ENCODE measurements around the gene ABI3.
"Not testable (repeated sequence)": the region's sequence is repeated elsewhere in the genome, so short reads cannot be mapped to it uniquely, and the experiment has no call there.

The ABI3 gene

GRCh38 chr17:49180998-49181635 is 29.4 kb upstream of the ABI3 start:
- TF ChIP-seq EZH2phosphoT487 (conservative IDR thresholded peaks at IDR 0.05; ENCODE audit: low read length) = no peak
- TF ChIP-seq, protein P1, sequence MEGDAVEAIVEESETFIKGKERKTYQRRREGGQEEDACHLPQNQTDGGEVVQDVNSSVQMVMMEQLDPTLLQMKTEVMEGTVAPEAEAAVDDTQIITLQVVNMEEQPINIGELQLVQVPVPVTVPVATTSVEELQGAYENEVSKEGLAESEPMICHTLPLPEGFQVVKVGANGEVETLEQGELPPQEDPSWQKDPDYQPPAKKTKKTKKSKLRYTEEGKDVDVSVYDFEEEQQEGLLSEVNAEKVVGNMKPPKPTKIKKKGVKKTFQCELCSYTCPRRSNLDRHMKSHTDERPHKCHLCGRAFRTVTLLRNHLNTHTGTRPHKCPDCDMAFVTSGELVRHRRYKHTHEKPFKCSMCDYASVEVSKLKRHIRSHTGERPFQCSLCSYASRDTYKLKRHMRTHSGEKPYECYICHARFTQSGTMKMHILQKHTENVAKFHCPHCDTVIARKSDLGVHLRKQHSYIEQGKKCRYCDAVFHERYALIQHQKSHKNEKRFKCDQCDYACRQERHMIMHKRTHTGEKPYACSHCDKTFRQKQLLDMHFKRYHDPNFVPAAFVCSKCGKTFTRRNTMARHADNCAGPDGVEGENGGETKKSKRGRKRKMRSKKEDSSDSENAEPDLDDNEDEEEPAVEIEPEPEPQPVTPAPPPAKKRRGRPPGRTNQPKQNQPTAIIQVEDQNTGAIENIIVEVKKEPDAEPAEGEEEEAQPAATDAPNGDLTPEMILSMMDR (IDR thresholded peaks at IDR 0.05; ENCODE audit: insufficient read depth, low read length, poor library complexity, severe bottlenecking) = no peak
- no peaks in the 10 kb centered on the region for H3K79me2 ChIP-seq (ENCODE audit: insufficient read depth, low read length)
- H3K9ac ChIP-seq (ENCODE audit: low read length) = no peak overlapping the region
- no peak overlapping the region for H3K27ac ChIP-seq (ENCODE audit: low read depth, low read length)
- H3K36me3 ChIP-seq (ENCODE audit: low read length) = no peaks in the 10 kb centered on the region
- H3K4me2 ChIP-seq (ENCODE audit: low read depth, low read length, poor library complexity, severe bottlenecking) = no peak overlapping the region
- H2AFZ ChIP-seq (ENCODE audit: low read depth, low read length, severe bottlenecking) = no peak overlapping the region
- no peak overlapping the region for H3K4me3 ChIP-seq (ENCODE audit: insufficient read depth, low read length, poor library complexity, severe bottlenecking)
- H4K20me1 ChIP-seq (ENCODE audit: low read depth, low read length) = no peaks in the 10 kb centered on the region
- H3K9me2 ChIP-seq (replicated peaks; ENCODE audit: insufficient read depth, low read length) = no peaks in the 10 kb centered on the region
- no peaks in the 10 kb centered on the region for H3K27me3 ChIP-seq (ENCODE audit: low read length)
- peaks cover 13% of the 10 kb centered on the region; the same call in 1 of the 2 replicates for H3K9me3 ChIP-seq (ENCODE audit: insufficient read depth, low read length)
- H3F3A ChIP-seq (ENCODE audit: insufficient read depth) = no peaks in the 10 kb centered on the region

DNA sequence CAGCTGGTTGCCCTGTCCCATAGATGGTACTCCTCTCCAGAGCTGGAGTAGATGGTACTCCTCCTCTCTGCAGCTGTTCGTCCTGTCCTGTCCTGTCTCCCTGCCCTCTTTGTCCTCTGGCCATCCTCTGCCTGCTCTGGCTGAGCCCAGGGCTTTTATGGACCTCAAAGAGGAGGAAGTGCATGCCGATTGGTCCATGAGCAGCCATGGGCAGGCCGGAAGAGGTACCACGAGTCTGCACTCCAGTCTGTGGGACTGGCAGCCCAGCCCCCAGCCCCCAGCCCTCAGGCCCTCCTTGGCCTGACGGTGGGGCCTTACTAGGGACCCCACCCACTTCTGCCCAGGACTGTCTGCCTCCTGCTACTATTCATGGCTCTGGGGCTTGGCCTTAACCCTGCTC is 27.2 kb upstream of the ABI3 start:
- Histone ChIP-seq H4K20me1 (ENCODE audit: low read depth, low read length) (no peaks in the 10 kb centered on the region), H3K27me3 (ENCODE audit: low read length) (no peaks in the 10 kb centered on the region), H3K36me3 (ENCODE audit: low read length) (no peaks in the 10 kb centered on the region), H3K4me3 (ENCODE audit: insufficient read depth, low read length, poor library complexity, severe bottlenecking) (no peak overlapping the region), H3F3A (ENCODE audit: insufficient read depth) (no peaks in the 10 kb centered on the region), H3K9me2 (replicated peaks; ENCODE audit: insufficient read depth, low read length) (no peaks in the 10 kb centered on the region), H3K27ac (ENCODE audit: low read depth, low read length) (no peak overlapping the region), H3K9me3 (ENCODE audit: insufficient read depth, low read length) (peaks cover 13% of the 10 kb centered on the region; the same call in 1 of the 2 replicates), H3K4me2 (ENCODE audit: low read depth, low read length, poor library complexity, severe bottlenecking) (no peak overlapping the region), H3K79me2 (ENCODE audit: insufficient read depth, low read length) (no peaks in the 10 kb centered on the region), H2AFZ (ENCODE audit: low read depth, low read length, severe bottlenecking) (no peak overlapping the region), H3K9ac (ENCODE audit: low read length) (no peak overlapping the region)
- no peak for TF ChIP-seq EZH2phosphoT487 (conservative IDR thresholded peaks at IDR 0.05; ENCODE audit: low read length)
- TF ChIP-seq, protein P1 (IDR thresholded peaks at IDR 0.05; ENCODE audit: insufficient read depth, low read length, poor library complexity, severe bottlenecking) = no peak

- no peak overlapping the region for H3K27ac ChIP-seq (ENCODE audit: low read depth, low read length)
- H3K4me3 ChIP-seq (ENCODE audit: insufficient read depth, low read length, poor library complexity, severe bottlenecking) = no peak overlapping the region
- no peaks in the 10 kb centered on the region for H3K79me2 ChIP-seq (ENCODE audit: insufficient read depth, low read length)
- no peaks in the 10 kb centered on the region for H3K27me3 ChIP-seq (ENCODE audit: low read length)
- H4K20me1 ChIP-seq (ENCODE audit: low read depth, low read length) = no peaks in the 10 kb centered on the region
- H3K9me2 ChIP-seq (replicated peaks; ENCODE audit: insufficient read depth, low read length) = no peaks in the 10 kb centered on the region
- no peak overlapping the region for H3K4me2 ChIP-seq (ENCODE audit: low read depth, low read length, poor library complexity, severe bottlenecking)
- H3F3A ChIP-seq (ENCODE audit: insufficient read depth) = no peaks in the 10 kb centered on the region
- H3K9ac ChIP-seq (ENCODE audit: low read length) = no peak overlapping the region
- peaks cover 13% of the 10 kb centered on the region; the same call in 1 of the 2 replicates for H3K9me3 ChIP-seq (ENCODE audit: insufficient read depth, low read length)
- TF ChIP-seq, protein P1 (IDR thresholded peaks at IDR 0.05; ENCODE audit: insufficient read depth, low read length, poor library complexity, severe bottlenecking) = no peak
- no peak for TF ChIP-seq EZH2phosphoT487 (conservative IDR thresholded peaks at IDR 0.05; ENCODE audit: low read length)
- H2AFZ ChIP-seq (ENCODE audit: low read depth, low read length, severe bottlenecking) = no peak overlapping the region
- no peaks in the 10 kb centered on the region for H3K36me3 ChIP-seq (ENCODE audit: low read length)
Observed at GRCh38 chr17:49183801-49184200, 26.7 kb upstream of the ABI3 start.

GRCh38 chr17:49184522-49184921 is 26.0 kb upstream of the ABI3 start:
- H2AFZ ChIP-seq (ENCODE audit: low read depth, low read length, severe bottlenecking); H3K9me2 ChIP-seq (replicated peaks; ENCODE audit: insufficient read depth, low read length); H4K20me1 ChIP-seq (ENCODE audit: low read depth, low read length); H3K27ac ChIP-seq (ENCODE audit: low read depth, low read length); H3K27me3 ChIP-seq (ENCODE audit: low read length); H3K79me2 ChIP-seq (ENCODE audit: insufficient read depth, low read length); H3K36me3 ChIP-seq (ENCODE audit: low read length); H3K9ac ChIP-seq (ENCODE audit: low read length); H3K4me2 ChIP-seq (ENCODE audit: low read depth, low read length, poor library complexity, severe bottlenecking); H3K4me3 ChIP-seq (ENCODE audit: insufficient read depth, low read length, poor library complexity, severe bottlenecking); H3F3A ChIP-seq (ENCODE audit: insufficient read depth): not testable (repeated sequence)
- H3K9me3 ChIP-seq (ENCODE audit: insufficient read depth, low read length) = peaks cover 13% of the 10 kb centered on the region; the same call in 1 of the 2 replicates

GRCh38 chr17:49185381-49185780 is 25.1 kb upstream of the ABI3 start:
- not testable (repeated sequence) for H3K4me3 ChIP-seq (ENCODE audit: insufficient read depth, low read length, poor library complexity, severe bottlenecking); H3K27ac ChIP-seq (ENCODE audit: low read depth, low read length); H3K9ac ChIP-seq (ENCODE audit: low read length); H2AFZ ChIP-seq (ENCODE audit: low read depth, low read length, severe bottlenecking); H4K20me1 ChIP-seq (ENCODE audit: low read depth, low read length); H3K9me2 ChIP-seq (replicated peaks; ENCODE audit: insufficient read depth, low read length); H3F3A ChIP-seq (ENCODE audit: insufficient read depth); H3K36me3 ChIP-seq (ENCODE audit: low read length); H3K27me3 ChIP-seq (ENCODE audit: low read length); H3K79me2 ChIP-seq (ENCODE audit: insufficient read depth, low read length); H3K4me2 ChIP-seq (ENCODE audit: low read depth, low read length, poor library complexity, severe bottlenecking)
- H3K9me3 ChIP-seq (ENCODE audit: insufficient read depth, low read length) = peaks cover 13% of the 10 kb centered on the region; the same call in 1 of the 2 replicates

Measured in SU-DHL-6 (cell line).